Suprapubic skin (tissue), 4 donors: ENCODE data around the gene MOB3B. TPM values are rescaled to one million over a fixed set of nuclear protein-coding genes. Genes with fewer than 3 reads are reported as not detected.
"Not testable (repeated sequence)": the region's sequence is repeated elsewhere in the genome, so short reads cannot be mapped to it uniquely, and the experiment has no call there.

ENCODE experiments used
- DNase-seq, 2 donors: peaks; one replicate each; pipeline ENCODE4 v3.0.0-alpha.2; 2019; ENCODE audit warnings: low spot score in 2 of 2
- H3K27ac ChIP-seq: fragments of 200-600 bp; sonication (generic); one replicate; pipeline ENCODE4 v1.5.1; 2019
- H3K27me3 ChIP-seq: fragments of 200-600 bp; sonication (generic); one replicate; pipeline ENCODE4 v1.5.1; 2019
- H3K36me3 ChIP-seq: fragments of 200-600 bp; sonication (generic); one replicate; pipeline ENCODE4 v1.5.1; 2019
- H3K4me1 ChIP-seq: fragments of 200-600 bp; sonication (generic); one replicate; pipeline ENCODE4 v1.5.1; 2019
- H3K4me3 ChIP-seq: fragments of 200-600 bp; sonication (generic); one replicate; pipeline ENCODE4 v1.5.1; 2019; ENCODE audit warnings: mild to moderate bottlenecking
- H3K9me3 ChIP-seq: fragments of 200-600 bp; sonication (generic); one replicate; pipeline ENCODE4 v1.5.1; 2019
- CTCF ChIP-seq, 2 donors: fragments of 200-600 bp in 1 of 2; fragments of 450-650 bp in 1 of 2; sonication (generic) in 1 of 2; IDR thresholded peaks; one replicate each; pipeline ENCODE4 v1.5.1; 2016 to 2019; ENCODE audit warnings: antibody characterized with exemption in 2 of 2, mild to moderate bottlenecking in 1 of 2, moderate library complexity in 1 of 2
- EP300 ChIP-seq: sonication (generic); formaldehyde crosslinking; IDR thresholded peaks from one replicate; pipeline ENCODE4 v1.6.1; 2017; ENCODE audit warnings: antibody characterized with exemption
- POLR2A ChIP-seq, 2 donors: fragments of 450-650 bp; IDR thresholded peaks; one replicate each; pipeline ENCODE4 v1.6.1; 2017; ENCODE audit warnings: antibody characterized with exemption in 2 of 2, mild to moderate bottlenecking in 2 of 2, moderate library complexity in 2 of 2
- POLR2AphosphoS5 ChIP-seq, 3 donors: sonication (generic); formaldehyde crosslinking; IDR thresholded peaks; one replicate each; pipeline ENCODE4 v1.6.1; 2017; ENCODE audit warnings: antibody characterized with exemption in 3 of 3
- WGBS: methylation state at CpG from one replicate; pipeline ENCODE4 v1.1.5; 2018; 5-methylcytosine and 5-hydroxymethylcytosine counted together
- total RNA-seq, 4 donors: library from RNA; depleted of rRNA; stranded (reverse); fragments of >200 nt; gene quantifications; one replicate each; pipeline ENCODE4 v1.1.0, GENCODE V29; 2016

The MOB3B gene
- total RNA-seq, 4 donors from 2014 or later, result 8.2 to 21.5 (median 10.9) TPM

DNA sequence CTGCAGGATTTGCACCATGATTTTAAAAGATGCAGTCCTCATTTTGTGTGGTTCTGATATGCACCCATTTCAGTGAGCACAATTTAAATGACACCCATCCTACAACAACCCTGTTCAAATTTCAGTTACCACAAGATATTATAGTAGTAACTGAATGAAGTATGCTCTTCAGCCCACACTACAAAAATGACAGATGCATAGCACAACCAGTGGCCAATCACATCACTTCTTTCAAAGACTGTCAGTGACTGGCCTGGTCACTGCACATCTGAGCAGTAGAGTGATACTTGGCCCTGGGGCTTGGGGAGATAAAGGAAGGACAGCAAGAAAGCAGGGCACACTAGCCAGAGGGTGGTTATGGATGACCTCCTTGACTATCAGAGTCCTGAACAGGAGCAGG is 25.4 kb downstream of the MOB3B start:
- H3K36me3 ChIP-seq, result no peaks in the 10 kb centered on the region
- H3K27ac ChIP-seq, result no peak overlapping the region
- H3K4me1 ChIP-seq, result peaks cover 9% of the 10 kb centered on the region
- no peaks in the 10 kb centered on the region for H3K27me3 ChIP-seq
- DNase-seq, result no peak
- no peak overlapping the region for H3K4me3 ChIP-seq
- TF ChIP-seq POLR2AphosphoS5 (IDR thresholded peaks at IDR 0.05), result no peak
- no peak for TF ChIP-seq EP300
- TF ChIP-seq CTCF (IDR thresholded peaks at IDR 0.05), result no peak
- TF ChIP-seq POLR2A (IDR thresholded peaks at IDR 0.05), result no peak
- no peaks in the 10 kb centered on the region for H3K9me3 ChIP-seq

DNA sequence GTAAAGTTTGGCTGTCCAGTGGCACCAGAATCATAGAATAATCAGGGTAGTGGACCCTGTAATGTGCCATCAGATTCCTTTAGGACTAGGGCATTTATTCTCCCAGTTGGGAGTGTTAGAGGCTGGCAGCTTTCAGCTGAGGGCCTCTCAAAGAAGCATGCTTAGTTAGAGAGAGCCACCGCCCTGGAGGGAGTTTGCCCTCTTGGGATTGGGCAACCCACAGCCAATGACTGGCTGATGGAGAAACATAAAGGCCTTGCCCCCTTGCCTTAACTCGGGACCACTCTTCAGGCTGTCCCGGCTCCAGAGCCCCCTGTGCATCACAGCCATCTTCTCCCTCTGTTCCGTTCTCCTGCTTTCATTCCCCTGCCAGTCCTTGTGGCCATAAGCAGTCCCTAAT is 26.0 kb downstream of the MOB3B start:
- Histone ChIP-seq H3K27ac (no peak overlapping the region), H3K36me3 (no peaks in the 10 kb centered on the region), H3K9me3 (no peaks in the 10 kb centered on the region), H3K4me3 (no peak overlapping the region), H3K27me3 (no peaks in the 10 kb centered on the region), H3K4me1 (peaks cover 11% of the 10 kb centered on the region)
- WGBS, result 91% methylated on average over 4 of the region's 4 CpGs
- TF ChIP-seq POLR2A (IDR thresholded peaks at IDR 0.05) (no peak), POLR2AphosphoS5 (IDR thresholded peaks at IDR 0.05) (no peak), EP300 (no peak), CTCF (IDR thresholded peaks at IDR 0.05) (no peak)
- DNase-seq, result no peak

DNA sequence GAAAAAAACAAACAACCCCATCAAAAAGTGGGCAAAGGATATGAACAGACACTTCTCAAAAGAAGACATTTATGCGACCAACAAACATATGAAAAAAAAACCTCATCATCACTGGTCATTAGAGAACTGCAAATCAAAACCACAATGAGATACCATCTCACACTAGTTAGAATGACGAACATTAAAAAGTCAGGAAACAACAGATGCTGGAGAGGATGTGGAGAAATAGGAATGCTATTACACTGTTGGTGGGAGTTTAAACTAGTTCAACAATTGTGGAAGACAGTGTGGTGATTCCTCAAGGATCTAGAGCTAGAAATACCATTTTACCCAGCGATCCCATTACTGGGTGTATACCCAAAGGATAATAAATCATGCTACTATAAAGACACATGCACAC is 28.7 kb downstream of the MOB3B start:
- H3K27ac ChIP-seq, H3K27me3 ChIP-seq, H3K9me3 ChIP-seq, DNase-seq, H3K36me3 ChIP-seq, H3K4me3 ChIP-seq: not testable (repeated sequence)
- 87% methylated on average over 3 of the region's 3 CpGs for WGBS
- H3K4me1 ChIP-seq, result peaks cover 26% of the 10 kb centered on the region

GRCh38 chr9:27499451-27499850 is 30.2 kb downstream of the MOB3B start:
- no peaks in the 10 kb centered on the region for H3K36me3 ChIP-seq
- no peaks in the 10 kb centered on the region for H3K9me3 ChIP-seq
- no peak for DNase-seq
- H3K4me3 ChIP-seq, result no peak overlapping the region
- 47% methylated on average over 2 of the region's 2 CpGs for WGBS
- no peaks in the 10 kb centered on the region for H3K27me3 ChIP-seq
- peak overlapping the region; percentile 37 for H3K27ac ChIP-seq
- TF ChIP-seq CTCF (IDR thresholded peaks at IDR 0.05) (no peak), POLR2AphosphoS5 (IDR thresholded peaks at IDR 0.05) (no peak), EP300 (no peak), POLR2A (IDR thresholded peaks at IDR 0.05) (no peak)
- peaks cover 36% of the 10 kb centered on the region for H3K4me1 ChIP-seq

- DNase-seq, result no peak
- WGBS, result 82% methylated on average over 11 of the region's 11 CpGs
- Histone ChIP-seq H3K36me3 (no peaks in the 10 kb centered on the region), H3K4me1 (peaks cover 36% of the 10 kb centered on the region), H3K9me3 (no peaks in the 10 kb centered on the region), H3K4me3 (no peak overlapping the region), H3K27me3 (no peaks in the 10 kb centered on the region), H3K27ac (no peak overlapping the region)
- TF ChIP-seq CTCF (IDR thresholded peaks at IDR 0.05) (no peak), POLR2AphosphoS5 (IDR thresholded peaks at IDR 0.05) (no peak), EP300 (no peak), POLR2A (IDR thresholded peaks at IDR 0.05) (no peak)
Observed at GRCh38 chr9:27497883-27498417, 31.7 kb downstream of the MOB3B start.

GRCh38 chr9:27496135-27496504 is 33.5 kb downstream of the MOB3B start:
- DNase-seq, result no peak
- Histone ChIP-seq H3K27ac (no peak overlapping the region), H3K27me3 (no peaks in the 10 kb centered on the region), H3K4me1 (peaks cover 36% of the 10 kb centered on the region), H3K9me3 (no peaks in the 10 kb centered on the region), H3K36me3 (no peaks in the 10 kb centered on the region), H3K4me3 (no peak overlapping the region)
- WGBS, result 55% methylated on average over 3 of the region's 3 CpGs
- TF ChIP-seq EP300, result no peak
- no peak for TF ChIP-seq POLR2A (IDR thresholded peaks at IDR 0.05)
- no peak for TF ChIP-seq CTCF (IDR thresholded peaks at IDR 0.05)
- no peak for TF ChIP-seq POLR2AphosphoS5 (IDR thresholded peaks at IDR 0.05)
